Measurements from ENCODE around the gene RBBP4.
"Not testable (repeated sequence)": the region's sequence is repeated elsewhere in the genome, so short reads cannot be mapped to it uniquely, and the experiment has no call there.

RBBP4 gene

DNA sequence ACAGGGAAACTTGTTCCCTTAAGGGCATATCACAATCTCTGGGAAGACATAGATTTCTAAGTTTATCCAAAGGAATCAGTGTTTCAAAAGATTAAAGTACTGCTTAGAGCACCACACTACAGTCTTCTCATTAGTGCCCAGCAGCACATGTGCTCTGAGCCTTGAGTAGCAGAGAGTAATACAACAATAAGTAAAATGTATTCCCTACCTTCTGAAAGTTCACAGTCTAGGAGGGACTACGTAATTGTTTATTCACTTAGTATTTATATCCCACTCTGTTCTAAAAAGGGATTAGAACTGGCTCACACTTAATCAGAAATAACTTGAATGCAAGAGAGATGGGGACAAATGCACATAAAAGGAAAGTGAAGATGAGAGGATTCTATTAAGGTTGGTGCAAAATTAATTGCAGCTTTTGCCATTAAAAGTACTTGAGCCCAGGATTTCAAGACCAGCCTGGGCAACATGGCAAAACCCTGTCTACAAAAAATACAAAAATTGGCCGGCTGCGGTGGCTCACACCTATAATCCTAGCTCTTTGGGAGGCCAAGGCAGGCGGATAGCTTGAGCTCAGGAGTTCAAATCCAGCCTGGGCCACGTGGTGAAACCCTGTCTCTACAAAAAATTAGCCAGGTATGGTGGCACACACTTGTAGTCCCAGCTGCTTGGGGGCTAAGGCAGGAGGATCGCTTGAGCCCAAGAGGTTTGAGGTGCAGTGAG, 42.6 kb downstream of the RBBP4 start:
- DNase-seq (ENCODE audit: low read depth in 2 of 2) = no peak

- DNase-seq (ENCODE audit: low read depth in 2 of 2) = no peak
These were observed 44.3 kb downstream of the RBBP4 start for GRCh38 chr1:32695098-32695904.

- no peak for DNase-seq (ENCODE audit: low read depth in 2 of 2)
These were observed 45.0 kb downstream of the RBBP4 start for GRCh38 chr1:32696041-32696440.

GRCh38 chr1:32696996-32697395, 46.0 kb downstream of the RBBP4 start:
- not testable (repeated sequence) for DNase-seq (ENCODE audit: low read depth in 2 of 2)

- no peak for DNase-seq (ENCODE audit: low read depth in 2 of 2)
These were observed 50.5 kb downstream of the RBBP4 start for GRCh38 chr1:32701421-32701911.

- DNase-seq (ENCODE audit: low read depth in 2 of 2) = no peak
These were observed 51.1 kb downstream of the RBBP4 start for GRCh38 chr1:32701951-32702598.

GRCh38 chr1:32702599-32703478, 51.8 kb downstream of the RBBP4 start, which contains the start of gene SYNC:
SYNC (minus strand) TSS chr1:32702770; CDS start chr1:32702660, 110 bp downstream.
- DNase-seq (ENCODE audit: low read depth in 2 of 2) = peak in 1 of 2 donors; percentile 8

DNA sequence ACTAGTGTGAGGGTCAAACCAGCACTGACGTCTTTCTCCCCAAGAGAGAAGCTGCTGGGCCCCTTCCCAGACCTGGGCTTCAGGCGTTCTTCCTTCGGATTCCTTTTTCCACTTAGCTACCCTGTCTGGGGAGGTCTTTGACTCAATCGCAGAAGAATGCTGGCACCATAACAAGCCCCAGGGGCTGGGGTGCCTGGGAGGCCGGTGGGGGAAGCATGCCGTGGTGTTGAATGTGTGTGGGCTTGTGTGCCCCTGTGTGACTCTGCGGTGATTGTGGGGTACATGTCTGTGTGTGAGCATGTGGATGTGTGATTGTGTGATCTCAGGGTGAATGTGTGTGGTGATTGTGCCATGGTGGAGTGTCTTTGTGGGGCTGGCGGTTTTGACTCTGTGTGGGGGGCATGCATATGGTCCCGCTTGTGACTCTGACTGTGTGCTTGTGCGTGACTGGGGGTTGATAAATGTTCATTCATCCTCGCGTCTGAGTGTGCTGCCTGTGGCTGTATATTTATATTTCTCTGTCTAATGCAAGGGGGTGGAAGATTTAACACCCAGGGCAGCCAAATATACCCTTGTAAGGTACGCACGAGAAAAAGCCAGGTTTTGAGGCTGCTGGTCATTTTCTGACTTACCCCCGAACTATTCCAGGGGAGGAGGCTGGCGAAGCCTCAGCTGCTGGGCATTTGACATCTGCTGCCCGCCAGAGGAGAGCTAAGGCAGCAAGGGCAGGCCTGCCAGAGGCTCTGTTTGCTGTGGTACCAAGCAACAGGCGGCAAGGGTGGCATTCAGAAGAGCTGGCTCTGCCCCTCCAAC, 52.7 kb downstream of the RBBP4 start:
- no peak for DNase-seq (ENCODE audit: low read depth in 2 of 2)

GRCh38 chr1:32705516-32705915, 54.5 kb downstream of the RBBP4 start:
- DNase-seq (ENCODE audit: low read depth in 2 of 2) = no peak

DNA sequence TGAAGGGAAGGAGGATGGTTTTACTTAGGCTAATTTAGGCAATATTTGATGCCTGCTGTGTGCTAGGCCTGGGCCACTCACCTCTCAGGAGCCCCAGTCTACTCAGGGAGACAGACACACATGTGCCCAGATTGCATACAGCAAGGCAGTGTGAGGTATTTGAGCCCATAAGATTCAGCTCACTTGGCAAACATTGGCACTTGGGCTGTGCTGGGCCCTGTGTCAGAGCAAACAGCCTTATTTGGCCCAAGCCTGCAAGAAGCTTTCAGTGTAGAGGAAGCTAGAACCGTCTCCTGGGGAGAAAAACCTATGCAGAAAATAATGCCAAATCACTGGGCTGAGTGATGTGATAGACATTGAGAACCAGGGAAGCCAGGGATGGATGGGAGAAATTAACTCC, 55.5 kb downstream of the RBBP4 start:
- DNase-seq (ENCODE audit: low read depth in 2 of 2) = no peak

DNA sequence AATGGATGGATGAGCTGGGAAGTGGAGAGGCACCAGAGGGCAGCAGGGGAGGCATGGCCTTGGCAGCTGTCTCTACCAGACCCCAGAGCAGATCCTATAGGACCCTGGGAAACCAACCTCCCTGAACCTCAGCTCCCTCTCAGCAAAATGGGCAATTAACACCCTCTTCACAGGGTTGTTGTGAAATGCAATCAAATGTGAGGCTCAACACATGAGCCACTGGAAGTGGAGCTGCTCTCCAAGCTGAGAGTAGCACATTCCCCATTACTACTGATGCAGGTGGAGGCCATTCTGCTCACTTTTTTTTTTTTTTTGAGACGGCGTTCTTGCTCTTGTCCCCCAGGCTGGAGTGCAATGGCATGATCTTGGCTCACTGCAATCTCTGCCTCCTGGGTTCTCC, 58.1 kb downstream of the RBBP4 start:
- DNase-seq (ENCODE audit: low read depth in 2 of 2) = no peak

DNA sequence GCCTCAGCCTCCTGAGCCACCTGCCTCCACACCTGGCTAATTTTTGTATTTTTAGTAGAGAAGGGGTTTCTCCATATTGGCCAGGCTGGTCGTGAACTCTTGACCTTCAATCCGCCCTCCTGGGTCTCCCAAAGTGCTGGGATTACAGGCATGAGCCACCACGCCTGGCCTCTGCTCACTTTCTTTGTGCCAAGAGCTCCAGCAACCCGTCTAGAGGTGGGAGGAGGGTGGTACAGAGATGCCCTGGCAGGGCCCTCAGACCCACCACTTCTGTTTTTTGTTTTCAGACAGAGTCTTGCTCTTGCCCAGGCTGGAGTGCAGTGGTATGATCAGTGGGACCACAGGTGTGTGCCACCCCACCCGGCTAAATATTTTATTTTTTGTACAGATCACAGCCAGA, 58.5 kb downstream of the RBBP4 start:
- DNase-seq (ENCODE audit: low read depth in 2 of 2) = no peak

DNA sequence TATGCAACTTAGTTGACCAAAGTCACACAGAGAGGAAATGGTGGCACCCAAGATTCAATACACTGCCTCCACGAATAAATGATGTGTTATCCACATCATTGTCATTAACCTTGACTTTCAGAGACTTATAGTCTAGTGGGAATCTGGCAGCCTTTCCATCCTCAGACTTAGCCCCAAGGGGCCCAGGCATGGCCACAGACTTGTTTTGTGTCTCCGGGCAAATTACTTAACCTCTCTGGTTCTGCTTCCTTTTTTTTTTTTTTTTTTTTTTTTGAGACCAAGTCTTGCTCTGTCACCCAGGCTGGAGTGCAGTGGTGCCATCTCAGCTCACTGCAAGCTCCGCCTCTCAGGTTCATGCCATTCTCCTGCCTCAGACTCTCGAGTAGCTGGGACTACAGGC, 60.2 kb downstream of the RBBP4 start:
- DNase-seq (ENCODE audit: low read depth in 2 of 2) = not testable (repeated sequence)

DNA sequence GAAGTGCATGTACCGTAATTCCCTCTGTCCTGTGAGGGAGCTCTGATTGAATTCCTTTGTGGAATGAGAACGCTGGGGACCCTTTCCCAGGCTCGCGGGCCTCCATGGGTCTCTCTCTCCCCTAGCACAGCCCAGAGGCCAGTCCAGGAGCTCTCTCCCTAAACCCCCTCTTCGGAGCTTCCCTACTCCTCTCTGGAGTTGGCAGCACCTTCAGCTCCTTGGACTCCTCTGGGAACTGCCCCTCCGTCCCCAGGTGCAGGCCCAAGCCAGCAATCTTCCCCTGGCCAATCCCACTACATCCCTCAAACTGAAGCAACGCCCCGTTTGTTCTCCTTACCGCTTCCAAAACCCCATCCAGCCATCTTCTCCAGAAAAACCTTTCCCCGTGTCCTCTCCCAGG, 62.1 kb downstream of the RBBP4 start:
- DNase-seq (ENCODE audit: low read depth in 2 of 2) = no peak

DNA sequence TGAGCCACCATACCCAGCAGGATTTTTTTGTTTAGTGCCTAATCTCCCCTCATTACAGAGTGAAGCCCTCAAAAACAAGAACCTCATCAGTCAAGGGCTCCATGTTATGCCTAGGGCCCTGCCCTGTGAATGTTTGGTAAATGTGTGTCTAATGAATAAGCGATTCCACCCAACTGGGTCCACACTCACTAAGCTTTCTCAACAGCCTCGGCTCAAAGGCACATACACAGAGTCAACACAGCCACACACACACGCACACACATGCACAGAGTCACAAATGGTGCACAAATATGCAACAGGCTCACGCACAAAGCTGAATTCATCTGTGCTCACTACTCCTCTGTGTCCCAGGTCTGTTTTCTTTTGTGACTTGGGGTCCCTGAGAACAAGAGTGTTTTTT, 63.3 kb downstream of the RBBP4 start:
- DNase-seq (ENCODE audit: low read depth in 2 of 2) = no peak

GRCh38 chr1:32715901-32716311, 64.9 kb downstream of the RBBP4 start:
- DNase-seq (ENCODE audit: low read depth in 2 of 2) = no peak

DNA sequence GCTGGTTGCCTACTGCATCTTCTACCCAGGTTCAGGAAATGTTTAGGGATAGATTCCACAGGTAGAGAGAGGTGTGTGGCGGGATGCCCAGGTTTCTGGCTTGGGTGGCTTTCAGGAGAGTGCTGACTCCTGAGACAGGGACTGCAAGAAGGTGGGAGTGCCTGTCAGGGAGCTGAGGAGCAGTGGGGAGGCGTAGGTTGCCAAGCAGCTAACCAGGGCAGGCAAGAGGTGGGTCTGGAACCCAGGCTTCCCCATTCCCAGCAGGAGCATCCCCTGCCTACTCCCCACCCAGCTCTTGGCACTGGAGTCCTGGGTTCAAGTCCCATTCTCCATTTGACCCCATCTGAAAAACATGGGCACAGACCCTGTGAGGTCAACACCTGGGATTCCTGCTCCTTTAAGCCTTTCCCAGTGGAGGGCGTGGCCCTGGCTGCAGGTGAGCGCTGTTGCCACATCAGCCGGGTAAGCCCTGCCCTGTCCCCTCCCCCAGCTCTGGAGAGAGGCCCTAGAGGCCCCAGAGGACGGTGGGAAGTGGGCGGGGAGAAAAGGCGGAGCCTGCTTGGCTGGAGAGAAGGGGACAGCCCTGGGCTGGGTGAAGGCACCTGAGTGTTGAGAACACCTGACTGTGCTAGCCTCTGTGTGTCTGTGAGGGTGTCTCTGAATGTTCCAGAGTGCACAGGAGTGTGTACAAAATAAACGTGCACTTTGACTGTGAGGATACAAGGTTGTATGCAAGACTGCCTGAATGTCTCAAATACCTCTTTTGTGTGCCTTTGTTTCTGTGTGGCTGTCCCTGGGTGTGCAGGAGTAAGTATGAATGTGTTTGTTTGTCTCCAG, 65.5 kb downstream of the RBBP4 start:
- DNase-seq (ENCODE audit: low read depth in 2 of 2) = peak; percentile 28 to 59

DNA sequence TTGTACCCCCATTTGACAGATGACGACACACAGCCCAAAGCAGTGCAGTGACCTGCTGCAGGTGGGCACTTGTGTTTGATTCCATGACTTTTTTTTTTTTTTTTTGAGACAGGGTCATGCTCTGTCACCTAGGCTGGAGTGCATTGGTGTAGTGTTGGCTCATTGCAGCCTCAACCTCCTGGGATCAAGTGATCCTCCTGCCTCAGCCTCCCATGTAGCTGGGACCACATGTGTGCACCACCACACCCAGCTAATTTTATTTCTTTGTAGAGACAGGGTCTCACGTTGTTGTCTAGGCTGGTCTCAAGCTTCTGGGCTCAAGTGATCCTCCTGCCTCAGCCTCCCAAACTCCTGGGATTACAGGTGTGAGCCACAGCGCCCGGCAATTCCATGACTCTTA, 66.5 kb downstream of the RBBP4 start:
- no peak for DNase-seq (ENCODE audit: low read depth in 2 of 2)

GRCh38 chr1:32718036-32718435, 67.0 kb downstream of the RBBP4 start:
- DNase-seq (ENCODE audit: low read depth in 2 of 2) = no peak

DNA sequence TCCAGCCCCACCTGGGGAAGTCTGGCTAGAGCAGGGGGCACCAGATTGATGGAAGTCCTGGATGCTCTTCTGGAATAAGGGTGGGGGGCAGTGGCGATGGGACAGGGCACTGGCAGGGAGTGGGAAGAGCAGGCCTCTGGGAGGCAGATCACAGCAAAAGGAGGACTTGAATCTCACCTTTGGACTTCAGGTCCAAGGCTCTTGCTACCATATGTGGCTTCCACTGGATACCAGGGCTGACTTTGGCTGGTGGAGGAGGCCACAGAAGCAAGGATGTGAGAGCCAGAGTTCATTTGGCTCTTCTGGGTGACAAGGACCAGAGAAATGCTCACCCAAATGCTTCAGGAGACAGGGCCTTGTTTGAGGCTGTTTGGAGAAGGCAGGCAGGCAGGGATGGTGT, 67.5 kb downstream of the RBBP4 start:
- no peak for DNase-seq (ENCODE audit: low read depth in 2 of 2)

Measured in stimulated activated CD4-positive, alpha-beta T cell treated with anti-CD3 and anti-CD28 coated beads, Interleukin-15, amount 100 ng/mL, for 48 hours (primary cell).